GM12873 (cell line): Measurements from ENCODE around the gene CDK14.

Source experiments
- TF ChIP-seq, protein P1 (sequence below): IDR thresholded peaks from 2 replicates; pipeline ENCODE4 v1.5.1; 2012; ENCODE audit warnings: low read depth, mild to moderate bottlenecking, moderate library complexity, low read length, control low read depth; ENCODE audit not compliant: insufficient read depth; ENCODE audit errors: missing control alignments

Gene CDK14

GRCh38 chr7:91043186-91043585 lies 447.1 kb downstream of the CDK14 start:
- TF ChIP-seq, protein P1, sequence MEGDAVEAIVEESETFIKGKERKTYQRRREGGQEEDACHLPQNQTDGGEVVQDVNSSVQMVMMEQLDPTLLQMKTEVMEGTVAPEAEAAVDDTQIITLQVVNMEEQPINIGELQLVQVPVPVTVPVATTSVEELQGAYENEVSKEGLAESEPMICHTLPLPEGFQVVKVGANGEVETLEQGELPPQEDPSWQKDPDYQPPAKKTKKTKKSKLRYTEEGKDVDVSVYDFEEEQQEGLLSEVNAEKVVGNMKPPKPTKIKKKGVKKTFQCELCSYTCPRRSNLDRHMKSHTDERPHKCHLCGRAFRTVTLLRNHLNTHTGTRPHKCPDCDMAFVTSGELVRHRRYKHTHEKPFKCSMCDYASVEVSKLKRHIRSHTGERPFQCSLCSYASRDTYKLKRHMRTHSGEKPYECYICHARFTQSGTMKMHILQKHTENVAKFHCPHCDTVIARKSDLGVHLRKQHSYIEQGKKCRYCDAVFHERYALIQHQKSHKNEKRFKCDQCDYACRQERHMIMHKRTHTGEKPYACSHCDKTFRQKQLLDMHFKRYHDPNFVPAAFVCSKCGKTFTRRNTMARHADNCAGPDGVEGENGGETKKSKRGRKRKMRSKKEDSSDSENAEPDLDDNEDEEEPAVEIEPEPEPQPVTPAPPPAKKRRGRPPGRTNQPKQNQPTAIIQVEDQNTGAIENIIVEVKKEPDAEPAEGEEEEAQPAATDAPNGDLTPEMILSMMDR = no peak

- TF ChIP-seq, protein P1 = no peak
These were observed 448.0 kb downstream of the CDK14 start for GRCh38 chr7:91043924-91044645.

DNA sequence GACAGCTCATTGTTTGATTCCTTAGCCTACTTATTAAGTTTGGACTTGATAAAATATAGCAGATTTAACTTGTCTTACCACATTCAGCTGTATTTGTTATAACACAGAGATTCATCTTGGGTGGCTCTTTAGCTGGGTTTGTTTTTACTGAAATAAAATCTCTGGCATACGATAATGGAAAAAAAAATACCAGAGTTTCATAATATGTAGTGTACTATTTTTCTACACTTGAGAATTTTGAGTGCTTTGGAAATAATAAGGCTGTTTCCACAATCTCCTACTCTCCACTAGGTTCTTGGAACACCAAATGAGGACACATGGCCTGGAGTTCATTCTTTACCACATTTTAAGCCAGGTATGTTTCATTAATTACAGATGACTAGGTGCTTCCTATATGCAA lies 449.5 kb downstream of the CDK14 start:
- TF ChIP-seq, protein P1 = no peak

DNA sequence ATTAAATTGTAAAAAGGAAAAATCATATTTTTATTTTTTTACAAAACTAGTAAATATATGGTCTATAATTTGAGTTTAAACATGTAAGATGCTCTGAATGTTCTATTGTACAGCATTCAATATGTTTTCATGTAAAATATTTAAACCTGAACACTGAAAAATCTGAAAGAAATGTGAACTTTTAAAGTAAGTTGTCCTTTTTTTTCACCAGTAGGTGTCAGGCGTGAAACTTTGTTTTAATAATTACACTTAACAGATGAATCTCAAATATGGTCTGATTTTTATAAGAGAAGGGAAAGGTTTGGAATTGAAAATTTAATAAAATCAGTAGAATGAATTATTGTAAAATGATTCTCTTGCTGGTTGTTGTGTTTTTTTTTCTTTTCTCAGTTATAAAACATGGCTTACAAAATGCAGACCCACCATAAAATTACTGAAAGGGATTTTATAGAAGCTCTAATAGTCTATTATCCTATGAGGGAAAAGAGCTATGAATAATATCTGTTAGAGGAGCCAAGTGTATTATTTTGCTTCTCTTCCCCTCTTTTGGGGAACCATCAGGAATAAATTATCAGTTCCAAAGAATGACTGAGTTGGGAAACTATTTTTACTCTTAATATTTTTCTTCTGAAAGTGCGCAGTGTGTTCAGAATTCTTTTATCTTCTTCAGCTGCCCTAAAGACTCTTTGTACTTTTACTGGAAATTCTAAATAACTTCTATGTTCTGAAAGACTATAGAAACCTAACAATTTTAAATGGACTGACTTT lies 450.4 kb downstream of the CDK14 start:
- TF ChIP-seq, protein P1 = peak; percentile 12

GRCh38 chr7:91047636-91048035 lies 451.5 kb downstream of the CDK14 start:
- TF ChIP-seq, protein P1 = no peak

GRCh38 chr7:91050677-91051076 lies 454.6 kb downstream of the CDK14 start:
- TF ChIP-seq, protein P1 = no peak

GRCh38 chr7:91051966-91052365 lies 455.8 kb downstream of the CDK14 start:
- TF ChIP-seq, protein P1 = no peak
